Measurements from ENCODE around the gene EIF2D.

The EIF2D gene

GRCh38 chr1:206544562-206545257, 67.6 kb downstream of the EIF2D start:
- peak; percentile 87 for DNase-seq

Measured in T-helper 9 cell (primary cell).